ENCODE measurements around the gene AOPEP.

GRCh38 chr9:95058121-95058785, 331.8 kb downstream of the AOPEP start:
- no peak for TF ChIP-seq EZH2 (IDR thresholded peaks at IDR 0.05; ENCODE audit: low read length, missing control alignments)
- no peak for TF ChIP-seq CTCF (conservative IDR thresholded peaks at IDR 0.05 in 1 of 2, IDR thresholded peaks at IDR 0.05 in 1 of 2; ENCODE audit: low read depth in 1 of 2, low read length in 2 of 2)
